Endothelial cell of umbilical vein (primary cell): ENCODE data around the gene FICD. TPM values are rescaled to one million over a fixed set of nuclear protein-coding genes. Genes with fewer than 3 reads are reported as not detected.

Experiments used
- BruUV-seq: library from RNA; stranded (reverse); fragments of 400-500 nt; replicated peaks from 2 replicates; lab custom pipeline; 2021; lab: Mats Ljungman, UMichigan
- CTCF ChIA-PET: fragments of 300-600, 350-600 bp; sonication (Branson Sonifier 250); formaldehyde crosslinking; loops from one replicate; lab custom pipeline; 2021; ENCODE audit warnings: antibody characterized with exemption, inconsistent platforms; lab: Charles Lee
- POLR2A ChIA-PET: fragments of 300-600, 350-600 bp; sonication (Branson Sonifier 250); formaldehyde crosslinking; loops from one replicate; lab custom pipeline; 2021; ENCODE audit warnings: antibody characterized with exemption, inconsistent platforms; lab: Charles Lee
- DNase-seq: peaks from one replicate; pipeline ENCODE4 v3.0.0-alpha.2; 2011; ENCODE audit warnings: low read depth, low spot score
- FAIRE-seq: peaks from 2 replicates; lab custom pipeline; 2011; peaks lifted over from hg19 to GRCh38; lab: Jason Lieb, UNC
- H2AFZ ChIP-seq: 2 replicates; pipeline ENCODE4 v1.6.0; 2012; ENCODE audit warnings: low read depth, low read length, control low read depth, inconsistent platforms
- H3K27ac ChIP-seq: 2 replicates; pipeline ENCODE4 v1.5.1; 2011; ENCODE audit warnings: low read depth, mild to moderate bottlenecking, control low read depth, low read length, moderate library complexity; ENCODE audit not compliant: insufficient read depth
- H3K27me3 ChIP-seq, 2 experiments: 2 replicates each; pipeline versions ENCODE4 v1.6.0 to v1.6.1; 2011; ENCODE audit warnings: low read length in 2 of 2, mixed read lengths in 1 of 2; ENCODE audit not compliant: control insufficient read depth in 2 of 2, insufficient read depth in 2 of 2
- H3K36me3 ChIP-seq, 2 experiments: 2 replicates in 1 of 2; 3 replicates in 1 of 2; pipeline ENCODE4 v1.5.1; 2011; ENCODE audit warnings: low read length in 2 of 2, mild to moderate bottlenecking in 1 of 2, moderate library complexity in 1 of 2; ENCODE audit not compliant: control insufficient read depth in 2 of 2, insufficient read depth in 2 of 2; ENCODE audit errors: extremely low read depth in 1 of 2
- H3K4me1 ChIP-seq: 3 replicates; pipeline ENCODE4 v1.5.1; 2011; ENCODE audit warnings: mild to moderate bottlenecking, low read length; ENCODE audit not compliant: control insufficient read depth, insufficient read depth; ENCODE audit errors: extremely low read depth
- H3K4me2 ChIP-seq: 2 replicates; pipeline ENCODE4 v1.6.1; 2011; ENCODE audit warnings: low read length, control low read depth, mixed read lengths; ENCODE audit not compliant: insufficient read depth
- H3K4me3 ChIP-seq, 3 experiments: fragments of 200-600 bp in 1 of 3; sonication (generic), shearing (Covaris generic) in 1 of 3; replicated peaks in 1 of 3; 2 replicates each; pipeline ENCODE4 v1.5.1; 2011 to 2016; ENCODE audit warnings: control low read depth in 3 of 3, low read length in 3 of 3, mild to moderate bottlenecking in 2 of 3, inconsistent platforms in 1 of 3, low read depth in 1 of 3, moderate library complexity in 1 of 3; ENCODE audit not compliant: insufficient read depth in 1 of 3
- H3K79me2 ChIP-seq: 2 replicates; pipeline ENCODE4 v1.6.0; 2012; ENCODE audit warnings: low read length, inconsistent platforms; ENCODE audit not compliant: control insufficient read depth, insufficient read depth
- H3K9ac ChIP-seq: replicated peaks from 2 replicates; pipeline ENCODE3; 2011; ENCODE audit warnings: low read length, control low read depth; ENCODE audit not compliant: insufficient read depth; ENCODE audit errors: extremely low read depth
- H3K9me1 ChIP-seq: replicated peaks from 3 replicates; pipeline ENCODE4 v1.6.0; 2011; ENCODE audit warnings: mild to moderate bottlenecking, low read length; ENCODE audit not compliant: control insufficient read depth, insufficient read depth; ENCODE audit errors: extremely low read depth
- H3K9me3 ChIP-seq: replicated peaks from 2 replicates; pipeline ENCODE4 v1.5.1; 2012; ENCODE audit warnings: low read length, inconsistent platforms; ENCODE audit not compliant: control insufficient read depth, insufficient read depth
- H4K20me1 ChIP-seq: replicated peaks from 2 replicates; pipeline ENCODE3; 2011; ENCODE audit warnings: mild to moderate bottlenecking, low read length; ENCODE audit not compliant: control insufficient read depth, insufficient read depth; ENCODE audit errors: extremely low read depth
- EZH2 ChIP-seq: IDR thresholded peaks from 2 replicates; pipeline ENCODE4 v1.6.1; 2012; ENCODE audit warnings: borderline replicate concordance, low read depth, mild to moderate bottlenecking, moderate library complexity, low read length, inconsistent platforms; ENCODE audit not compliant: severe bottlenecking
- FOS ChIP-seq: IDR thresholded peaks from 2 replicates; pipeline ENCODE4 v1.6.1; 2011; ENCODE audit warnings: mild to moderate bottlenecking, low read length, moderate library complexity, borderline replicate concordance; ENCODE audit not compliant: insufficient read depth
- GATA2 ChIP-seq: IDR thresholded peaks from 2 replicates; pipeline ENCODE4 v1.7.0; 2011; ENCODE audit warnings: low read depth, mild to moderate bottlenecking, moderate library complexity, mixed read lengths, low read length; ENCODE audit not compliant: insufficient read length, insufficient read depth
- JUN ChIP-seq: IDR thresholded peaks from 2 replicates; pipeline ENCODE4 v1.6.1; 2011; ENCODE audit warnings: borderline replicate concordance, low read depth; ENCODE audit not compliant: insufficient read length, insufficient read depth
- MYC ChIP-seq: IDR thresholded peaks from one replicate; pipeline ENCODE4 v1.6.1; 2011; ENCODE audit warnings: mild to moderate bottlenecking, low read depth, low read length
- POLR2A ChIP-seq: IDR thresholded peaks from 2 replicates; pipeline ENCODE4 v1.6.1; 2012; ENCODE audit warnings: low read depth, mild to moderate bottlenecking, control low read depth, low read length
- POLR2AphosphoS5 ChIP-seq: IDR thresholded peaks from 2 replicates; pipeline ENCODE4 v1.6.1; 2012; ENCODE audit warnings: low read depth, mild to moderate bottlenecking, control low read depth, low read length, moderate library complexity; ENCODE audit not compliant: insufficient read depth
- dilution Hi-C: fragments of 300-500 bp; cut with MboI; formaldehyde crosslinking; loops from one replicate; pipeline ENCODE4 v1.15.0; 2019; ENCODE audit warnings: low sequenced_read_pairs; ENCODE audit not compliant: extremely low pct_ligation_motif_present
- intact Hi-C: fragments of 100-400 bp; cut with micrococcal nuclease; formaldehyde crosslinking; loops from one replicate; pipeline ENCODE4 v1.10.0; 2022
- polyA plus RNA-seq, 4 experiments: library from polyadenylated mRNA; depleted of rRNA in 3 of 4; stranded (reverse) in 3 of 4; unstranded in 1 of 4; fragments of >200 nt; gene quantifications; 2 replicates each; pipeline versions ENCODE4 v1.2.1 to v1.2.3, GENCODE V29; 2011 to 2012; ENCODE audit warnings: missing spikeins in 1 of 4
- total RNA-seq: library from RNA; stranded (reverse); gene quantifications from 2 replicates; pipeline ENCODE4 v1.2.3, GENCODE V29; 2021
- TF ChIP-seq, protein P1 (sequence below): IDR thresholded peaks from 2 replicates; pipeline ENCODE4 v1.6.1; 2011; ENCODE audit not compliant: insufficient read depth, insufficient read length

The FICD gene
- total and polyA plus RNA-seq, 2 donors (not counting 3 experiments of a cell fraction or from before 2014, with no cell fraction given) = 3.9 to 6.1 TPM

DNA sequence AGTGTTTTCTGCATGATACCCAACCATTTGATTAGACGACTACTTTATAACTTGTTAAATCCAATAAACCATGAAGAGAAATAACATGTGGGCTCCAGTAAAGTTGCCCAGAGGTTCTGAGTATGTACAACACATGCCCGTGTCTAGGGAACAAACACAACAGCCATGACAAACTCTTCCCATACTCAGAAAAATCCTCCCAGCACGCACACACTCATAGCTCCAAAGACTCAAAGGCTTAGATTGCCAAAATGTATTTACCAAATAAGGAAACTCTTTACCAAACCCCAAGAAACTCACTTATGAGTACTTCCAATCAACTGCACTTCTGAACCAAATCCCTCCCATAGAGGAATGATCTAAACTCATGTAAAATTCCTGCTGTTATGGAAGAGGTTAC, 28.6 kb downstream of the FICD start:
- Histone ChIP-seq H4K20me1 (no peaks in the 10 kb centered on the region), H2AFZ (no peak overlapping the region), H3K4me1 (no peaks in the 10 kb centered on the region), H3K4me3 (no peak overlapping the region), H3K4me2 (no peak overlapping the region), H3K9me3 (no peaks in the 10 kb centered on the region), H3K9ac (no peak overlapping the region), H3K27me3 (no peaks in the 10 kb centered on the region), H3K79me2 (peaks cover 34% of the 10 kb centered on the region), H3K36me3 (peaks cover 12 to 22% of the 10 kb centered on the region in 2 experiments), H3K27ac (no peak overlapping the region), H3K9me1 (no peaks in the 10 kb centered on the region)
- no peak for FAIRE-seq
- ChIA-PET CTCF (no interaction called here), POLR2A (no interaction called here)
- TF ChIP-seq FOS (no peak), MYC (no peak)
- BruUV-seq = no TSS peak
- dilution Hi-C loops = no loop called here
- intact Hi-C loops = no loop called here
- DNase-seq = no peak

DNA sequence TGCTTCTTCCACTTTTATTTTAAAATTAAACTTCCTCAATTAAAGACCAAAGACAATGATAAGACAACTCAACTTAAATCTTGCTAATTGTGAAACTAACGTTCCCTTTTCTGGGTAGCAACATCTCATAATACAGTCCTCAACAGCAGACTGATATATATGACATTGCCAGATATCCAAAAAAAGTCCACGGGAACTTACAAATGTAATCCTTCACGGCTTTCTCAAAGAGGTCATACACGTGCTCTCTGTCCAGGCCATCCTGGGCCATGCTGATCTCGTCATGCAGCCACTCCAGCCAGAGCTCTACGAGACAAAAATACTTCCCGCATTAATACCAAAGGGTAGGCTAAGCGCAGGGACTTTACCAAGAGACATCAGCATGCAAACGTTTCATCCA, 32.6 kb downstream of the FICD start:
- BruUV-seq = no TSS peak
- dilution Hi-C loops = no loop called here

More for the DNA sequence above, 32.6 kb downstream of the FICD start:
- H3K27ac ChIP-seq = no peak overlapping the region
- no peak overlapping the region for H2AFZ ChIP-seq
- H3K4me3 ChIP-seq = no peak overlapping the region
- H4K20me1 ChIP-seq = peaks cover 4% of the 10 kb centered on the region
- H3K9ac ChIP-seq = no peak overlapping the region
- CTCF ChIA-PET = no interaction called here
- no peaks in the 10 kb centered on the region for H3K9me3 ChIP-seq
- TF ChIP-seq, protein P1, sequence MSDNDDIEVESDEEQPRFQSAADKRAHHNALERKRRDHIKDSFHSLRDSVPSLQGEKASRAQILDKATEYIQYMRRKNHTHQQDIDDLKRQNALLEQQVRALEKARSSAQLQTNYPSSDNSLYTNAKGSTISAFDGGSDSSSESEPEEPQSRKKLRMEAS = no peak
- no peak for TF ChIP-seq POLR2A
- no peak for TF ChIP-seq GATA2
- no peak for TF ChIP-seq EZH2
- no peak for TF ChIP-seq JUN
- TF ChIP-seq POLR2AphosphoS5 = no peak
- H3K36me3 ChIP-seq = peaks cover 16 to 22% of the 10 kb centered on the region in 2 experiments
- no peaks in the 10 kb centered on the region for H3K9me1 ChIP-seq
- FAIRE-seq (no peak), DNase-seq (no peak)
- no peaks in the 10 kb centered on the region for H3K4me1 ChIP-seq
- no peaks in the 10 kb centered on the region for H3K27me3 ChIP-seq
- POLR2A ChIA-PET = no interaction called here
- intact Hi-C loops = no loop called here
- H3K4me2 ChIP-seq = no peak overlapping the region
- H3K79me2 ChIP-seq = peaks cover 52% of the 10 kb centered on the region
